Lung (tissue), 12 donors: ENCODE data around the gene NNT. TPM values are rescaled to one million over a fixed set of nuclear protein-coding genes. Genes with fewer than 3 reads are reported as not detected.
"Not testable (repeated sequence)": the region's sequence is repeated elsewhere in the genome, so short reads cannot be mapped to it uniquely, and the experiment has no call there.

Source experiments
- ATAC-seq: fragments of 200-7000 bp; cut with Tn5 transposase; one replicate; pipeline ENCODE4 v1.9.1; 2020; ENCODE audit warnings: moderate number of reproducible peaks; ENCODE audit not compliant: insufficient read depth, low FRiP score
- DNase-seq, 3 donors: peaks; one replicate each; pipeline ENCODE4 v3.0.0-alpha.2; 2013 to 2017
- H3K27ac ChIP-seq, 2 donors: one replicate each; pipeline ENCODE4 v1.5.1; 2013; ENCODE audit warnings: mild to moderate bottlenecking in 2 of 2, moderate library complexity in 2 of 2, control low read depth in 1 of 2, inconsistent platforms in 1 of 2, low read depth in 1 of 2, low read length in 1 of 2
- H3K27me3 ChIP-seq, 3 donors: one replicate each; pipeline ENCODE4 v1.5.1; 2013; ENCODE audit warnings: low read length in 2 of 3; ENCODE audit not compliant: control insufficient read depth in 3 of 3, insufficient read depth in 3 of 3
- H3K36me3 ChIP-seq, 4 donors: one replicate each; pipeline ENCODE4 v1.5.1; 2013; ENCODE audit warnings: low read length in 4 of 4, mild to moderate bottlenecking in 1 of 4, moderate library complexity in 1 of 4; ENCODE audit not compliant: control insufficient read depth in 4 of 4, insufficient read depth in 4 of 4
- H3K4me1 ChIP-seq, 5 donors: one replicate each; pipeline ENCODE4 v1.5.1; 2013; ENCODE audit warnings: low read length in 5 of 5, mild to moderate bottlenecking in 2 of 5, moderate library complexity in 1 of 5; ENCODE audit not compliant: control insufficient read depth in 5 of 5, insufficient read depth in 5 of 5
- H3K4me3 ChIP-seq: one replicate; pipeline ENCODE4 v1.5.1; 2013; ENCODE audit warnings: mild to moderate bottlenecking, control low read depth, moderate library complexity
- H3K9ac ChIP-seq, 2 donors: one replicate each; pipeline ENCODE4 v1.5.1; 2013; ENCODE audit warnings: low read length in 2 of 2, control low read depth in 1 of 2; ENCODE audit not compliant: insufficient read depth in 1 of 2
- H3K9me3 ChIP-seq, 4 donors: one replicate each; pipeline ENCODE4 v1.5.1; 2013; ENCODE audit warnings: low read length in 3 of 4, mild to moderate bottlenecking in 1 of 4, moderate library complexity in 1 of 4; ENCODE audit not compliant: control insufficient read depth in 4 of 4, insufficient read depth in 3 of 4
- WGBS, 2 donors: extraction: QIAGEN DNeasy Blood & Tissue Kit; methylation state at CpG; one replicate each; pipeline ENCODE4 v1.1.7; 2013; 5-methylcytosine and 5-hydroxymethylcytosine counted together
- polyA plus RNA-seq, 2 donors: library from polyadenylated mRNA; stranded (reverse); fragments of 200-250 nt; gene quantifications; one replicate each; pipeline ENCODE4 v1.2.1, GENCODE V29; 2013
- total RNA-seq, 2 donors: library from RNA; depleted of rRNA in 1 of 2; stranded (reverse); fragments of >200 nt in 1 of 2; gene quantifications; one replicate each; pipeline ENCODE4 v1.2.1, GENCODE V29; 2014 to 2021
- TF ChIP-seq, protein P1 (sequence below): IDR thresholded peaks from 2 replicates; pipeline ENCODE4 v1.5.1; 2012; ENCODE audit warnings: mild to moderate bottlenecking; ENCODE audit errors: control extremely low read depth, extremely low read depth
- donor health status: control.
- donor health status: control.
- donor health status: Bipolar disorder and iron deficiency.
- donor health status: healthy.
- donor health status: DM: yes; HTN: yes; CAD: no.

The NNT gene
- total and polyA plus RNA-seq, 4 donors, result 8.5 to 96.9 (median 35.0) TPM

DNA sequence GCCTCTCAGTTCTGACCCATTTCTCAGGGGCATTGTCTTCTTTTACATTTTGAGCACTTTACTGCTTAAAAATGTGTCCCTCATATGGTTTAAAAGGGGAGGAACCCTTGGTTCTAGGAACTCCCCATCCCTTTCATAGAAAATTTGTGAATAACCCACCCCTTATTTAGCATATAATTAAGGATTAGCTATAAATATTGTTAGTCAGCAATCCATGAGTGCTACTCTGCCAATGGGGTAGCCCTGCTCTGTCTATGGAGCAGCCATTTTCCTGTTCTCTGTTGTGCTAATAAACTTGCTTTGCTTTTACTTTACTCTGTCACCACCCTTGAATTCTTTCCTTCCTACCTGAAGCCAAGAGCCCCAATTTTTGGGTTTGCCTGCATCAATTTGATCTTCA is 12.3 kb upstream of the NNT start:
- Histone ChIP-seq H3K36me3 (peaks cover 0 to 1% (median 0%) of the 10 kb centered on the region in 4 donors), H3K9ac (no peak overlapping the region), H3K4me3 (no peak overlapping the region), H3K27me3 (no peaks in the 10 kb centered on the region), H3K9me3 (no peaks in the 10 kb centered on the region), H3K27ac (no peak overlapping the region), H3K4me1 (peaks cover 0 to 5% (median 0%) of the 10 kb centered on the region in 5 donors)
- DNase-seq (no peak), ATAC-seq (no peak)
- TF ChIP-seq, protein P1, sequence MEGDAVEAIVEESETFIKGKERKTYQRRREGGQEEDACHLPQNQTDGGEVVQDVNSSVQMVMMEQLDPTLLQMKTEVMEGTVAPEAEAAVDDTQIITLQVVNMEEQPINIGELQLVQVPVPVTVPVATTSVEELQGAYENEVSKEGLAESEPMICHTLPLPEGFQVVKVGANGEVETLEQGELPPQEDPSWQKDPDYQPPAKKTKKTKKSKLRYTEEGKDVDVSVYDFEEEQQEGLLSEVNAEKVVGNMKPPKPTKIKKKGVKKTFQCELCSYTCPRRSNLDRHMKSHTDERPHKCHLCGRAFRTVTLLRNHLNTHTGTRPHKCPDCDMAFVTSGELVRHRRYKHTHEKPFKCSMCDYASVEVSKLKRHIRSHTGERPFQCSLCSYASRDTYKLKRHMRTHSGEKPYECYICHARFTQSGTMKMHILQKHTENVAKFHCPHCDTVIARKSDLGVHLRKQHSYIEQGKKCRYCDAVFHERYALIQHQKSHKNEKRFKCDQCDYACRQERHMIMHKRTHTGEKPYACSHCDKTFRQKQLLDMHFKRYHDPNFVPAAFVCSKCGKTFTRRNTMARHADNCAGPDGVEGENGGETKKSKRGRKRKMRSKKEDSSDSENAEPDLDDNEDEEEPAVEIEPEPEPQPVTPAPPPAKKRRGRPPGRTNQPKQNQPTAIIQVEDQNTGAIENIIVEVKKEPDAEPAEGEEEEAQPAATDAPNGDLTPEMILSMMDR, result no peak

DNA sequence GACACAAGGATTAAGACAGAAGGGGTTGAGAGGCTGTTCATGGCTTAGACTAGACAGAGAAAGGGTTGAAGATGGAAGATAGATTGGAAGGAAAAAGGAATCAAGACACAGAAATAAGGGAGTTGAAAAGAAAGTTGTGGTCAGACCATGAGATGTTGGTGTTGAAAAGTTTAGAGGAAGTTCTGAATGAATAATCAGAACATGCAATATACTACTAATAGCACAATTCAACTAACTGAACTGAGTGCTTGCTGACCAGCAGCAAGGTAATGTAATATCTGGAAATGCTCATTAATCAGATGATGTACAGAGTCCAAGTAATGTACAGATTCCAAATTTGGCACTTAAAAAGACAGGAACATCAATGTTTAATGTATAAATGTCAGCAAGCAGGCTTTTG is 10.6 kb upstream of the NNT start:
- TF ChIP-seq, protein P1, result no peak
- no peak overlapping the region for H3K9ac ChIP-seq
- H3K27ac ChIP-seq, result no peak overlapping the region
- H3K4me3 ChIP-seq, result no peak overlapping the region
- H3K36me3 ChIP-seq, result peaks cover 0 to 1% (median 0%) of the 10 kb centered on the region in 4 donors
- ATAC-seq (no peak), DNase-seq (no peak)
- H3K27me3 ChIP-seq, result no peaks in the 10 kb centered on the region
- peaks cover 0 to 5% (median 0%) of the 10 kb centered on the region in 5 donors for H3K4me1 ChIP-seq
- no peaks in the 10 kb centered on the region for H3K9me3 ChIP-seq

DNA sequence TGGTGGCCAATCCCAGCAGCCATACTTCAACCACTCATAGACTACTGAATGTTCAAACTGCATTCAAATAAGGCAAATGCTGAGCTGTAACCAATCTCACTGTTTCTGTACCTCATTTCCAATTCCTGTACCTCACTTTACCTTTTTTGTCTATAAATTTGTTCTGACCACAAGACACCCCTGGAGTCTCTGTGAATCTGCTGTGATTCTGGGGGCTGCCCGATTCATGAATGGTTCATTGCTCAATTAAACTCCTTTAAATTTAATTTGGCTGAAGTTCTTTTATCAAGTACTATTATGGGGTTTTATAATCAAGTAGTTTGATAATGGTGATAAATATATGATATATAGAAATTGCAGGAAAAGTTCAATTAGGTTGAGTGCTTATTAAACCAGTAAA is 4.1 kb upstream of the NNT start:
- H3K9ac ChIP-seq, H3K9me3 ChIP-seq, ATAC-seq, H3K27me3 ChIP-seq, H3K4me3 ChIP-seq, DNase-seq, H3K36me3 ChIP-seq, H3K27ac ChIP-seq: not testable (repeated sequence)
- WGBS, 2 donors, result 97 to 99% methylated on average over 1 of the region's 1 CpG
- peaks cover 0 to 13% (median 3%) of the 10 kb centered on the region in 5 donors for H3K4me1 ChIP-seq

DNA sequence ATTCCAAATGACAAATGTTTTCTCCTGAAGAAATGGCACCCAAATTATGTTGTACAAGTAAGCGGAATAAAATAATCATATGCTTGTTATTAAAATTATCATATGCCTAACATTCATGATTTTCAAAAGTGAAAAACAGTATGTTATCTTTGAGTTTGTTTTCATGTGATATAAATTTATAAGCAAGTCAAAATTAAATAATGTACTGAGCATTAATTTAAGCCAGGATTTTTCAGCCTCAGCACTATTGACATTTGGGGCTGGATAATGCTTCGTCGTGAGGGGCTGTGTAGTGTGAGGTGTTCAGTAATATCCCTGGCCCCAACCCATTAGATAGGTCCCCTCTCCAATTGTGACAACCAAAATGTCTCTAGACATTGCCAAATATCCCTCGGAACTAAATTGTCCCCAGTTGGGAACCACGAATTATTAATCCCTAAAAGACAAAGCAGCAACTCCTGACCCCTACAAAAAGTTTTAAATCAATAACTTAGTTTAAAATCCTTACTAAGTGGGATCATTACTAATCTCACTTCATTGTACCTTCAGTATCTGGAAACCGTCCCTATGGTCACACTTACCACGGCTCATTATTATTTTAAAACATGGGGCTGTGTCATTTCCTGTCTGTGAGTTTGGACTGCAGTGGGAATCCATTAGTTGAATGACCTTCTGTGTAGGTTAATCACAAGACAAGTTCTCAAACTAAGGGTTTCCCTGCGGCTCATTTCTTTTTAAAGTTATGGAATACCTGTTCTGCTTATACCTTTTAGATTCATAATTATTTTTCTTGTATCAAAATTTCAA is 1.3 kb upstream of the NNT start:
- Histone ChIP-seq H3K27me3 (no peaks in the 10 kb centered on the region), H3K4me1 (peaks cover 0 to 16% (median 4%) of the 10 kb centered on the region in 5 donors), H3K9ac (peak overlapping the region; percentile 39 to 73), H3K4me3 (no peak overlapping the region), H3K27ac (peak overlapping the region in 1 of 2 donors; percentile 98), H3K36me3 (peaks cover 0 to 3% (median 2%) of the 10 kb centered on the region in 4 donors), H3K9me3 (no peaks in the 10 kb centered on the region)
- DNase-seq (peak in 2 of 3 donors; percentile 62 to 72), ATAC-seq (no peak)
- TF ChIP-seq, protein P1, result no peak
- WGBS, 2 donors, result 54 to 55% methylated on average over 8 of the region's 8 CpGs
